ENCODE results near the gene TIGD3. TPM values are rescaled to one million over a fixed set of nuclear protein-coding genes. Genes with fewer than 3 reads are reported as not detected.
A peak's percentile ranks its signal among the peaks of the same experiment; 100 is the strongest.

TIGD3 gene
- total and polyA plus RNA-seq, 4 experiments from 2014 or later: 0.26 to 1.1 (median 0.96) TPM; not detected in 1

- H3K36me3 Mint-ChIP-seq: peaks cover 27 to 62% of the 10 kb centered on the region in 2 donors
- H3K9me3 Mint-ChIP-seq: peaks cover 0 to 2% (median 0%) of the 10 kb centered on the region in 8 donors
- H3K4me3 Mint-ChIP-seq: peak overlapping the region in 4 of 8 donors; percentile 1 to 61 (median 39)
- no peak overlapping the region for H3K4me3 ChIP-seq (ENCODE audit: low read length in 2 of 2)
- ChIA-PET CTCF (ENCODE audit: partially characterized antibody) (interaction anchor here (1.0 to 3.1 kb wide), 4 partner anchors 9 to 113 kb away, joined by 3 to 16 read pairs (median 4); no protein-coding TSS in a partner anchor), POLR2A (ENCODE audit: partially characterized antibody) (interaction anchor here (1.4 kb wide), 1 partner anchor 160 kb away, joined by 3 read pairs; the partner anchor contains the start of gene MALAT1)
- no peaks in the 10 kb centered on the region for H3K27me3 ChIP-seq (ENCODE audit: insufficient read depth, low read length)
- peaks cover 30 to 51% (median 38%) of the 10 kb centered on the region in 4 donors for H3K4me1 Mint-ChIP-seq
- no peaks in the 10 kb centered on the region for H3K9me3 ChIP-seq (ENCODE audit: control insufficient read depth in 1 of 2, low read length in 2 of 2)
- no peak overlapping the region for H3K27ac ChIP-seq (ENCODE audit: low read depth, low read length)
- H3K27me3 Mint-ChIP-seq: no peaks in the 10 kb centered on the region
- intact Hi-C loops (cut with micrococcal nuclease): no loop called here
- H3K27ac Mint-ChIP-seq: peak overlapping the region in 4 of 7 donors; percentile 6 to 65 (median 32)
- DNase-seq: no peak
- peaks cover 42% of the 10 kb centered on the region for H3K36me3 ChIP-seq (ENCODE audit: insufficient read depth, low read length)
- H3K4me1 ChIP-seq (ENCODE audit: insufficient read depth, low read length): peaks cover 32% of the 10 kb centered on the region
Measured at GRCh38 chr11:65338676-65339075, 15.9 kb upstream of the TIGD3 start.

- peaks cover 57% of the 10 kb centered on the region for H3K36me3 ChIP-seq (ENCODE audit: insufficient read depth, low read length)
- ChIA-PET CTCF (ENCODE audit: partially characterized antibody) (interaction anchor here (3.1 kb wide), 1 partner anchor 10 kb away, joined by 16 read pairs; no protein-coding TSS in a partner anchor), POLR2A (ENCODE audit: partially characterized antibody) (no interaction called here)
- intact Hi-C loops (cut with micrococcal nuclease): no loop called here
- Mint-ChIP-seq H3K27me3 (no peaks in the 10 kb centered on the region), H3K4me1 (peaks cover 22 to 40% (median 26%) of the 10 kb centered on the region in 4 donors), H3K27ac (peak overlapping the region in 3 of 7 donors; percentile 25 to 63 (median 40)), H3K36me3 (peaks cover 40 to 66% of the 10 kb centered on the region in 2 donors), H3K9me3 (no peaks in the 10 kb centered on the region), H3K4me3 (no peak overlapping the region)
- H3K4me1 ChIP-seq (ENCODE audit: insufficient read depth, low read length): peaks cover 23% of the 10 kb centered on the region
- no peaks in the 10 kb centered on the region for H3K9me3 ChIP-seq (ENCODE audit: control insufficient read depth in 1 of 2, low read length in 2 of 2)
- H3K27ac ChIP-seq (ENCODE audit: low read depth, low read length): no peak overlapping the region
- H3K4me3 ChIP-seq (ENCODE audit: low read length in 2 of 2): no peak overlapping the region
- DNase-seq: no peak
- H3K27me3 ChIP-seq (ENCODE audit: insufficient read depth, low read length): no peaks in the 10 kb centered on the region
Measured at GRCh38 chr11:65340226-65340625, 14.3 kb upstream of the TIGD3 start.

DNA sequence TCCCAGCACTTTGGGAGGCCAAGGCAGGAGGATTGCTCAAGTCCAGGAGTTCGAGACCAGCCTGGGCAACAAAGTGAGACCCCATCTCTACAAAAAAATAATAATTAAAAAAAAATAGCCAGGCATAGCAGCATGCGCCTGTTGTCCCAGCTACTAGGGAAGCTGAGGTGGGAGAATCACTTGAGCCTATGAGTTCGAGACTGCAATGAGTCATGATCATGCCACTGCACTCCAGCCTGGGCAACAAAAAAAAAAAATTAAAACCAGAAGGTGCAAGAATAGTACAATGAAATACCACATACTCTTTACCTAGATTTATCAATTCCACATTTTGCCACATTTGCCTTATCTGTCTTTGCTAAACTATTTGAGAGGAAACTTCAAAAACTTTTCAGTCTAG is 12.7 kb upstream of the TIGD3 start:
- Mint-ChIP-seq H3K27me3 (no peaks in the 10 kb centered on the region), H3K4me3 (no peak overlapping the region), H3K9me3 (no peaks in the 10 kb centered on the region), H3K4me1 (peaks cover 18 to 33% (median 22%) of the 10 kb centered on the region in 4 donors), H3K27ac (no peak overlapping the region), H3K36me3 (peaks cover 51 to 75% of the 10 kb centered on the region in 2 donors)
- H3K9me3 ChIP-seq (ENCODE audit: control insufficient read depth in 1 of 2, low read length in 2 of 2): no peaks in the 10 kb centered on the region
- peaks cover 17% of the 10 kb centered on the region for H3K4me1 ChIP-seq (ENCODE audit: insufficient read depth, low read length)
- no peaks in the 10 kb centered on the region for H3K27me3 ChIP-seq (ENCODE audit: insufficient read depth, low read length)
- ChIA-PET POLR2A (ENCODE audit: partially characterized antibody) (interaction anchor here (0.6 to 1.3 kb wide), 2 partner anchors 27 to 136 kb away, joined by 3 to 5 read pairs; no protein-coding TSS in a partner anchor), CTCF (ENCODE audit: partially characterized antibody) (interaction anchor here (1.2 to 2.4 kb wide), 4 partner anchors 8 to 27 kb away, joined by 4 to 6 read pairs (median 6); partner anchors contain the start of genes CDC42EP2 and DPF2)
- no peak for DNase-seq
- peaks cover 73% of the 10 kb centered on the region for H3K36me3 ChIP-seq (ENCODE audit: insufficient read depth, low read length)
- no peak overlapping the region for H3K4me3 ChIP-seq (ENCODE audit: low read length in 2 of 2)
- no peak overlapping the region for H3K27ac ChIP-seq (ENCODE audit: low read depth, low read length)
- intact Hi-C loops (cut with micrococcal nuclease): no loop called here

GRCh38 chr11:65351511-65351910 is 3.0 kb upstream of the TIGD3 start:
- CTCF ChIA-PET (ENCODE audit: partially characterized antibody): interaction anchor here (1.1 to 1.2 kb wide), 2 partner anchors 64 to 126 kb away, joined by 3 read pairs; no protein-coding TSS in a partner anchor
- H3K27me3 Mint-ChIP-seq: no peaks in the 10 kb centered on the region
- Histone ChIP-seq H3K27me3 (ENCODE audit: insufficient read depth, low read length) (no peaks in the 10 kb centered on the region), H3K4me3 (ENCODE audit: low read length in 2 of 2) (no peak overlapping the region), H3K27ac (ENCODE audit: low read depth, low read length) (no peak overlapping the region), H3K9me3 (ENCODE audit: control insufficient read depth in 1 of 2, low read length in 2 of 2) (no peaks in the 10 kb centered on the region), H3K4me1 (ENCODE audit: insufficient read depth, low read length) (peaks cover 7% of the 10 kb centered on the region), H3K36me3 (ENCODE audit: insufficient read depth, low read length) (peaks cover 29% of the 10 kb centered on the region)
- no peak overlapping the region for H3K4me3 Mint-ChIP-seq
- H3K36me3 Mint-ChIP-seq: peaks cover 17 to 46% of the 10 kb centered on the region in 2 donors
- peaks cover 8 to 20% (median 11%) of the 10 kb centered on the region in 4 donors for H3K4me1 Mint-ChIP-seq
- peak overlapping the region in 4 of 7 donors; percentile 18 to 85 (median 73) for H3K27ac Mint-ChIP-seq
- intact Hi-C loops (cut with micrococcal nuclease): no loop called here
- DNase-seq: no peak
- POLR2A ChIA-PET (ENCODE audit: partially characterized antibody): interaction anchor here (0.7 to 1.2 kb wide), 3 partner anchors 14 to 90 kb away, joined by 3 read pairs; partner anchors contain the start of gene POLA2
- H3K9me3 Mint-ChIP-seq: peaks cover 0 to 2% (median 0%) of the 10 kb centered on the region in 8 donors

DNA sequence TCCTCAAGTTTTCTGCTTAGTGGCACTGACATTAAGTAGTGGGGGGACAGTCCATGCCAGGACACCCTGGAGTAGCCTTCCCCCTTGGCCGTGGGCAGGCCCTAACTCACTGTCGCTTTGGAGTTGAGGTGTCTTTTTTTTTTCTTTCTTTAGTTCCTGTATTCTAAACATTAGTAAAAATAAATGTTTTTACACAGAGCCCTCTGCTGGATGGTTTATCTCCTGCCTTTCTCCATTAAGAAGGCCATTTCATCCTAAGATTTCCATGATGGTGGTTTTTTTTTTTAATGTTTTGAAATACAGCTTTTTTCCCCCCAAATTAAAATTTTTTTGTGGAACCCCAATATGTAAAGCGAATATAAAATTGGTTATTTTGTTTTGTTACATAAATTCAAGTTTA is 1.8 kb upstream of the TIGD3 start:
- H3K27ac ChIP-seq (ENCODE audit: low read depth, low read length): no peak overlapping the region
- H3K4me1 ChIP-seq (ENCODE audit: insufficient read depth, low read length): peaks cover 7% of the 10 kb centered on the region
- Mint-ChIP-seq H3K9me3 (peaks cover 0 to 2% (median 0%) of the 10 kb centered on the region in 8 donors), H3K36me3 (peaks cover 14 to 43% of the 10 kb centered on the region in 2 donors), H3K4me3 (no peak overlapping the region), H3K27me3 (no peaks in the 10 kb centered on the region), H3K4me1 (peaks cover 8 to 17% (median 11%) of the 10 kb centered on the region in 4 donors), H3K27ac (peak overlapping the region in 2 of 7 donors; percentile 40 to 78)
- H3K27me3 ChIP-seq (ENCODE audit: insufficient read depth, low read length): no peaks in the 10 kb centered on the region
- POLR2A ChIA-PET (ENCODE audit: partially characterized antibody): interaction anchor here (0.6 to 2.4 kb wide), 4 partner anchors 144 to 339 kb away, joined by 3 to 9 read pairs (median 4); partner anchors contain the start of genes ARL2 and MALAT1
- DNase-seq: no peak
- peaks cover 26% of the 10 kb centered on the region for H3K36me3 ChIP-seq (ENCODE audit: insufficient read depth, low read length)
- no peak overlapping the region for H3K4me3 ChIP-seq (ENCODE audit: low read length in 2 of 2)
- CTCF ChIA-PET (ENCODE audit: partially characterized antibody): interaction anchor here (1.2 to 1.9 kb wide), 3 partner anchors 19 to 127 kb away, joined by 3 to 5 read pairs (median 3); partner anchors contain the start of gene DPF2
- intact Hi-C loops (cut with micrococcal nuclease): no loop called here
- H3K9me3 ChIP-seq (ENCODE audit: control insufficient read depth in 1 of 2, low read length in 2 of 2): no peaks in the 10 kb centered on the region

- Mint-ChIP-seq H3K27ac (peak overlapping the region; percentile 7 to 95 (median 80)), H3K4me1 (peaks cover 8 to 17% (median 11%) of the 10 kb centered on the region in 4 donors), H3K9me3 (peaks cover 0 to 2% (median 0%) of the 10 kb centered on the region in 8 donors), H3K36me3 (peaks cover 14 to 40% of the 10 kb centered on the region in 2 donors), H3K27me3 (no peaks in the 10 kb centered on the region), H3K4me3 (peak overlapping the region; percentile 49 to 81 (median 74))
- Histone ChIP-seq H3K27me3 (ENCODE audit: insufficient read depth, low read length) (no peaks in the 10 kb centered on the region), H3K4me3 (ENCODE audit: low read length in 2 of 2) (no peak overlapping the region), H3K36me3 (ENCODE audit: insufficient read depth, low read length) (peaks cover 21% of the 10 kb centered on the region), H3K4me1 (ENCODE audit: insufficient read depth, low read length) (peaks cover 7% of the 10 kb centered on the region), H3K9me3 (ENCODE audit: control insufficient read depth in 1 of 2, low read length in 2 of 2) (no peaks in the 10 kb centered on the region), H3K27ac (ENCODE audit: low read depth, low read length) (no peak overlapping the region)
- ChIA-PET POLR2A (ENCODE audit: partially characterized antibody) (interaction anchor here (1.2 to 2.4 kb wide), 7 partner anchors 20 to 153 kb away, joined by 3 to 9 read pairs (median 4); partner anchors contain the start of genes DPF2 and MALAT1), CTCF (ENCODE audit: partially characterized antibody) (interaction anchor here (1.4 to 1.9 kb wide), 2 partner anchors 19 to 22 kb away, joined by 3 to 5 read pairs; partner anchors contain the start of gene DPF2)
- intact Hi-C loops (cut with micrococcal nuclease): no loop called here
- no peak for DNase-seq
Measured at GRCh38 chr11:65353376-65353775, 1.2 kb upstream of the TIGD3 start.

DNA sequence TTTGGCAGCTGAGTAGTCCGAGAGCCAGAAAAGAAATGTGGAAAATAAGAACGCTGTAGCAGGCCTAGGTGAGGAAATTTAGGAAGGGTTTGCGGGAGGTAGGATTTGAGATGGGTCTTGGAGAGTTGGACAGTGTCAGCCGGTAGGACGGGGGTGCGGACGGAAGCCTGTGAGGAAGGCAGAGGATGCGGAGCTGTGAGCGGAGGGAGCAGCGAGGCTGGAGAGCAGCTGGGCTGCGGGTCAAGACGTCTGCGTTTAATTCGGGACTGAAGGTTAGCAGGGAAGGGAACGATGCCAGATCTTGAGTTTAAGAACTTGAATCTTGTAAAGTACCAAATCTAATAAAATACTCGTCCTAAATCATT is 669 bp upstream of the TIGD3 start:
- peak overlapping the region; percentile 50 for H3K27ac ChIP-seq (ENCODE audit: low read depth, low read length)
- CTCF ChIA-PET (ENCODE audit: partially characterized antibody): interaction anchor here (1.4 to 1.9 kb wide), 2 partner anchors 20 to 22 kb away, joined by 3 to 5 read pairs; partner anchors contain the start of gene DPF2
- intact Hi-C loops (cut with micrococcal nuclease): loop anchor here (2.0 kb wide), 1 partner anchor 19 kb away; no protein-coding TSS in a partner anchor

More for the DNA sequence above, 669 bp upstream of the TIGD3 start:
- DNase-seq: peak in 1 of 5 donors; percentile 47
- POLR2A ChIA-PET (ENCODE audit: partially characterized antibody): interaction anchor here (0.5 to 2.4 kb wide), 10 partner anchors 21 to 1023 kb away, joined by 3 to 9 read pairs (median 4); partner anchors contain the start of genes DPF2, FRMD8 and MALAT1
- Histone ChIP-seq H3K27me3 (ENCODE audit: insufficient read depth, low read length) (no peaks in the 10 kb centered on the region), H3K4me3 (ENCODE audit: low read length in 2 of 2) (no peak overlapping the region), H3K4me1 (ENCODE audit: insufficient read depth, low read length) (peaks cover 7% of the 10 kb centered on the region), H3K9me3 (ENCODE audit: control insufficient read depth in 1 of 2, low read length in 2 of 2) (no peaks in the 10 kb centered on the region), H3K36me3 (ENCODE audit: insufficient read depth, low read length) (peaks cover 16% of the 10 kb centered on the region)
- H3K4me3 Mint-ChIP-seq: peak overlapping the region; percentile 49 to 81 (median 74)
- H3K4me1 Mint-ChIP-seq: peaks cover 8 to 17% (median 11%) of the 10 kb centered on the region in 4 donors
- H3K27ac Mint-ChIP-seq: peak overlapping the region; percentile 7 to 95 (median 80)
- no peaks in the 10 kb centered on the region for H3K27me3 Mint-ChIP-seq
- no peaks in the 10 kb centered on the region for H3K9me3 Mint-ChIP-seq
- peaks cover 10 to 35% of the 10 kb centered on the region in 2 donors for H3K36me3 Mint-ChIP-seq
